HEK293 (cell line): Measurements from ENCODE around the gene TCEA2.

Source experiments
- CTCF ChIA-PET: fragments of 350-600 bp; formaldehyde crosslinking; extraction: SDS; loops from one replicate; lab custom pipeline; 2021; ENCODE audit warnings: antibody characterized with exemption; lab: Yijun Ruan, JAX
- POLR2A ChIA-PET: fragments of 300-600 bp; formaldehyde crosslinking; extraction: SDS; loops from one replicate; lab custom pipeline; 2020; ENCODE audit warnings: antibody characterized with exemption, inconsistent platforms; lab: Yijun Ruan, JAX
- H3K27ac ChIP-seq: fragments of 200-500 bp; sonication (Bioruptor generic); 2 replicates; pipeline ENCODE4 v1.5.1; 2014; ENCODE audit warnings: low read depth, low read length, control low read depth, inconsistent platforms; ENCODE audit errors: extremely low read depth
- H3K36me3 ChIP-seq, 2 experiments: fragments of 200-500 bp in 1 of 2; sonication (Bioruptor generic) in 1 of 2; 1 replicate in 1 of 2; 2 replicates in 1 of 2; pipeline ENCODE4 v1.5.1; 2014 to 2017; ENCODE audit warnings: inconsistent platforms in 2 of 2, low read length in 2 of 2; ENCODE audit not compliant: control insufficient read depth in 2 of 2, insufficient read depth in 1 of 2
- H3K4me1 ChIP-seq: fragments of 200-500 bp; sonication (Bioruptor generic); 2 replicates; pipeline ENCODE4 v1.5.1; 2014; ENCODE audit warnings: mild to moderate bottlenecking, low read length, inconsistent platforms; ENCODE audit not compliant: control insufficient read depth, insufficient read depth
- H3K4me3 ChIP-seq: 2 replicates; pipeline ENCODE4 v1.5.1; 2011; ENCODE audit warnings: low read depth, mild to moderate bottlenecking, control low read depth, low read length, moderate library complexity
- H3K9me3 ChIP-seq: fragments of 200-500 bp; sonication (Bioruptor generic); 2 replicates; pipeline ENCODE4 v1.5.1; 2014; ENCODE audit warnings: low read depth, low read length, inconsistent platforms; ENCODE audit not compliant: control insufficient read depth, insufficient read depth
- REPIN1 ChIP-seq: fragments of 450-650 bp; formaldehyde crosslinking; IDR thresholded peaks from 2 replicates; pipeline ENCODE4 v1.5.1; 2017; ENCODE audit warnings: missing biosample characterization, missing genetic modification characterization, low read depth
- SCRT2 ChIP-seq: fragments of 450-650 bp; formaldehyde crosslinking; IDR thresholded peaks from 2 replicates; pipeline ENCODE4 v1.5.1; 2016; ENCODE audit warnings: missing biosample characterization, missing genetic modification characterization
- TRIM28 ChIP-seq: IDR thresholded peaks from 2 replicates; pipeline ENCODE4 v1.6.1; 2011; ENCODE audit warnings: low read length, control low read depth, borderline replicate concordance
- ZFP3 ChIP-seq: fragments of 450-650 bp; formaldehyde crosslinking; IDR thresholded peaks from 2 replicates; pipeline ENCODE4 v1.5.1; 2016; ENCODE audit warnings: low read depth, missing biosample characterization, missing genetic modification characterization
- ZNF138 ChIP-seq: fragments of 450-650 bp; formaldehyde crosslinking; IDR thresholded peaks from 2 replicates; pipeline ENCODE4 v1.5.1; 2016; ENCODE audit warnings: missing biosample characterization, missing genetic modification characterization, borderline replicate concordance
- ZNF174 ChIP-seq: fragments of 450-650 bp; formaldehyde crosslinking; IDR thresholded peaks from 2 replicates; pipeline ENCODE4 v1.5.0; 2017; ENCODE audit warnings: missing biosample characterization, mild to moderate bottlenecking, missing genetic modification characterization
- ZNF311 ChIP-seq: fragments of 450-650 bp; formaldehyde crosslinking; IDR thresholded peaks from 2 replicates; pipeline ENCODE4 v1.5.1; 2017; ENCODE audit warnings: missing biosample characterization, missing genetic modification characterization, borderline replicate concordance
- ZNF433 ChIP-seq: fragments of 450-650 bp; formaldehyde crosslinking; IDR thresholded peaks from 2 replicates; pipeline ENCODE4 v1.5.1; 2016; ENCODE audit warnings: missing biosample characterization, missing genetic modification characterization, low read depth
- ZNF501 ChIP-seq: fragments of 450-650 bp; formaldehyde crosslinking; IDR thresholded peaks from 2 replicates; pipeline ENCODE4 v1.5.1; 2016; ENCODE audit warnings: missing biosample characterization, missing genetic modification characterization
- ZNF791 ChIP-seq: fragments of 450-650 bp; formaldehyde crosslinking; IDR thresholded peaks from 2 replicates; pipeline ENCODE4 v1.5.1; 2016; ENCODE audit warnings: missing biosample characterization, missing genetic modification characterization
- TF ChIP-seq, protein P1 (sequence below): fragments of 450-650 bp; formaldehyde crosslinking; IDR thresholded peaks from 2 replicates; pipeline ENCODE4 v1.5.1; 2016; ENCODE audit warnings: missing biosample characterization, missing genetic modification characterization
- TF ChIP-seq, protein P2 (sequence below): fragments of 450-650 bp; formaldehyde crosslinking; IDR thresholded peaks from 2 replicates; pipeline ENCODE4; 2016; ENCODE audit warnings: missing biosample characterization, missing genetic modification characterization
- TF ChIP-seq, protein P3 (sequence below): fragments of 450-650 bp; formaldehyde crosslinking; IDR thresholded peaks from 2 replicates; pipeline ENCODE4 v1.5.1; 2016; ENCODE audit warnings: missing biosample characterization, missing genetic modification characterization
- TF ChIP-seq, protein P4 (sequence below): fragments of 450-650 bp; formaldehyde crosslinking; IDR thresholded peaks from 2 replicates; pipeline ENCODE4 v1.5.1; 2016; ENCODE audit warnings: missing biosample characterization, missing genetic modification characterization
- TF ChIP-seq, protein P5 (sequence below): fragments of 450-650 bp; formaldehyde crosslinking; IDR thresholded peaks from 2 replicates; pipeline ENCODE4 v1.5.1; 2016; ENCODE audit warnings: missing biosample characterization, missing genetic modification characterization
- TF ChIP-seq, protein P6 (sequence below): fragments of 450-650 bp; IDR thresholded peaks from 2 replicates; pipeline ENCODE4 v1.5.1; 2018; ENCODE audit warnings: missing biosample characterization, missing genetic modification characterization

Gene TCEA2

DNA sequence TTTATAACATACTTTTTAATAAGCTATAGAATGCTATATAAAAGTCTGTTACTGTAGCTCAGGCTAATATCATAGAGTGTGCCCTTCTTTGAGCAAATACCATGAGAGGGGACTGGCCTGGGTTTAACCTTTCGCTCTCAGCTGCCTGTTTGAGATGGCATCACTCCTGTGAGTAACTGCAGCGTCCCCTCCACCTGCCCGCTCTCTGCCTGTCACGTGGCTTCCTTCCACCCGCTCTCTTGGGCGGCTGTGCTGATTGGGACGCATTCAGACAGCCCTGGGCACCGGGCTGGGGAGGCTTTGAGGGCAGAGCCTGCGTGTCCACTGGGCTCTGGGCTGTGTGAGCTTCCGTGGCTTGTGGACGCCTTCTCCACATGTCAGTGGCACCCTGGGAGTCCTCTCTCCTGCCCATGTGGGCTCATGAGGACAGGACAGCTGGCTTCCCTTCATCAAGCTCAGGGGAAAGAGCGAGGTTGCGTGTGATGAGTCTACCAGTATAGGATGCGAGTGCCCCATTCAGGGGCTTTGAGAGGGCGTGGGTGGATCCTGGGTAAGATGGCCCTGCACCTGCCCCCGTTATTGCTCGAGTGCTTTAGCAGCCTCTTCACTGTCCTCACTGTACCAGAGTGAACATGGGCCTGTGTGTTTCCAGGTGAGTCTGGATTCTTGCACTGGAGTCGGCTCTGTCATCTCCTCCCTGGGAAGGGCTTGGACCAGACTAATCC is 37.7 kb upstream of the TCEA2 start:
- Histone ChIP-seq H3K27ac (no peak overlapping the region), H3K4me3 (no peak overlapping the region)
- no peak for TF ChIP-seq ZNF138 (tag by site-specific recombination)
- TF ChIP-seq ZNF433 (tag by site-specific recombination), result no peak
- TF ChIP-seq, protein P1, sequence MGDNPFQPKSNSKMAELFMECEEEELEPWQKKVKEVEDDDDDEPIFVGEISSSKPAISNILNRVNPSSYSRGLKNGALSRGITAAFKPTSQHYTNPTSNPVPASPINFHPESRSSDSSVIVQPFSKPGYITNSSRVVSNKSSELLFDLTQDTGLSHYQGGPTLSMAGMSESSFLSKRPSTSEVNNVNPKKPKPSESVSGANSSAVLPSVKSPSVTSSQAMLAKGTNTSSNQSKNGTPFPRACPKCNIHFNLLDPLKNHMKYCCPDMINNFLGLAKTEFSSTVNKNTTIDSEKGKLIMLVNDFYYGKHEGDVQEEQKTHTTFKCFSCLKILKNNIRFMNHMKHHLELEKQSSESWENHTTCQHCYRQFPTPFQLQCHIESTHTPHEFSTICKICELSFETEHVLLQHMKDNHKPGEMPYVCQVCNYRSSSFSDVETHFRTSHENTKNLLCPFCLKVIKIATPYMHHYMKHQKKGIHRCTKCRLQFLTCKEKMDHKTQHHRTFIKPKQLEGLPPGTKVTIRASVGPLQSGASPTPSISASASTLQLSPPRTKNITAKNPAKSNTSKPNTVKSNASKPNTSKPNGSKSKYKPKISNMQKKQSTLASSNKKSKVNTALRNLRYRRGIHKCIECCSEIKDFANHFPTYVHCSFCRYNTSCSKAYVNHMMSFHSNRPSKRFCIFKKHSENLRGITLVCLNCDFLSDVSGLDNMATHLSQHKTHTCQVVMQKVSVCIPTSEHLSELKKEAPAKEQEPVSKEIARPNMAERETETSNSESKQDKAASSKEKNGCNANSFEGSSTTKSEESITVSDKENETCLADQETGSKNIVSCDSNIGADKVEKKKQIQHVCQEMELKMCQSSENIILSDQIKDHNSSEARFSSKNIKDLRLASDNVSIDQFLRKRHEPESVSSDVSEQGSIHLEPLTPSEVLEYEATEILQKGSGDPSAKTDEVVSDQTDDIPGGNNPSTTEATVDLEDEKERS (tag by site-specific recombination), result no peak
- TF ChIP-seq, protein P2, sequence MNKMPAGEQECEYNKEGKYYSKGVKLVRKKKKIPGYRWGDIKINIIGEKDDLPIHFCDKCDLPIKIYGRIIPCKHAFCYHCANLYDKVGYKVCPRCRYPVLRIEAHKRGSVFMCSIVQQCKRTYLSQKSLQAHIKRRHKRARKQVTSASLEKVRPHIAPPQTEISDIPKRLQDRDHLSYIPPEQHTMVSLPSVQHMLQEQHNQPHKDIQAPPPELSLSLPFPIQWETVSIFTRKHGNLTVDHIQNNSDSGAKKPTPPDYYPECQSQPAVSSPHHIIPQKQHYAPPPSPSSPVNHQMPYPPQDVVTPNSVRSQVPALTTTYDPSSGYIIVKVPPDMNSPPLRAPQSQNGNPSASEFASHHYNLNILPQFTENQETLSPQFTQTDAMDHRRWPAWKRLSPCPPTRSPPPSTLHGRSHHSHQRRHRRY (tag by site-specific recombination), result no peak
- TF ChIP-seq ZNF501 (tag by site-specific recombination), result no peak
- TF ChIP-seq ZNF174 (tag by site-specific recombination), result no peak
- TF ChIP-seq ZFP3, result no peak
- no peak for TF ChIP-seq REPIN1 (tag by site-specific recombination)
- TF ChIP-seq, protein P3, sequence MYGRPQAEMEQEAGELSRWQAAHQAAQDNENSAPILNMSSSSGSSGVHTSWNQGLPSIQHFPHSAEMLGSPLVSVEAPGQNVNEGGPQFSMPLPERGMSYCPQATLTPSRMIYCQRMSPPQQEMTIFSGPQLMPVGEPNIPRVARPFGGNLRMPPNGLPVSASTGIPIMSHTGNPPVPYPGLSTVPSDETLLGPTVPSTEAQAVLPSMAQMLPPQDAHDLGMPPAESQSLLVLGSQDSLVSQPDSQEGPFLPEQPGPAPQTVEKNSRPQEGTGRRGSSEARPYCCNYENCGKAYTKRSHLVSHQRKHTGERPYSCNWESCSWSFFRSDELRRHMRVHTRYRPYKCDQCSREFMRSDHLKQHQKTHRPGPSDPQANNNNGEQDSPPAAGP, result no peak
- TF ChIP-seq TRIM28, result no peak
- TF ChIP-seq, protein P4, sequence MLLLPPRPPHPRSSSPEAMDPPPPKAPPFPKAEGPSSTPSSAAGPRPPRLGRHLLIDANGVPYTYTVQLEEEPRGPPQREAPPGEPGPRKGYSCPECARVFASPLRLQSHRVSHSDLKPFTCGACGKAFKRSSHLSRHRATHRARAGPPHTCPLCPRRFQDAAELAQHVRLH (tag by site-specific recombination), result no peak
- TF ChIP-seq ZNF311 (tag by site-specific recombination), result no peak
- TF ChIP-seq SCRT2 (tag by site-specific recombination), result no peak
- no peak for TF ChIP-seq ZNF791 (tag by site-specific recombination)
- TF ChIP-seq, protein P5, sequence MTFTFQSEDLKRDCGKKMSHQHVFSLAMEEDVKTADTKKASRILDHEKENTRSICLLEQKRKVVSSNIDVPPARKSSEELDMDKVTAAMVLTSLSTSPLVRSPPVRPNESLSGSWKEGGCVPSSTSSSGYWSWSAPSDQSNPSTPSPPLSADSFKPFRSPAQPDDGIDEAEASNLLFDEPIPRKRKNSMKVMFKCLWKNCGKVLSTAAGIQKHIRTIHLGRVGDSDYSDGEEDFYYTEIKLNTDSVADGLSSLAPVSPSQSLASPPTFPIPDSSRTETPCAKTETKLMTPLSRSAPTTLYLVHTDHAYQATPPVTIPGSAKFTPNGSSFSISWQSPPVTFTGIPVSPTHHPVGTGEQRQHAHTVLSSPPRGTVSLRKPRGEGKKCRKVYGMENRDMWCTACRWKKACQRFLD, result no peak
- TF ChIP-seq, protein P6, sequence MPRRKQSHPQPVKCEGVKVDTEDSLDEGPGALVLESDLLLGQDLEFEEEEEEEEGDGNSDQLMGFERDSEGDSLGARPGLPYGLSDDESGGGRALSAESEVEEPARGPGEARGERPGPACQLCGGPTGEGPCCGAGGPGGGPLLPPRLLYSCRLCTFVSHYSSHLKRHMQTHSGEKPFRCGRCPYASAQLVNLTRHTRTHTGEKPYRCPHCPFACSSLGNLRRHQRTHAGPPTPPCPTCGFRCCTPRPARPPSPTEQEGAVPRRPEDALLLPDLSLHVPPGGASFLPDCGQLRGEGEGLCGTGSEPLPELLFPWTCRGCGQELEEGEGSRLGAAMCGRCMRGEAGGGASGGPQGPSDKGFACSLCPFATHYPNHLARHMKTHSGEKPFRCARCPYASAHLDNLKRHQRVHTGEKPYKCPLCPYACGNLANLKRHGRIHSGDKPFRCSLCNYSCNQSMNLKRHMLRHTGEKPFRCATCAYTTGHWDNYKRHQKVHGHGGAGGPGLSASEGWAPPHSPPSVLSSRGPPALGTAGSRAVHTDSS (tag by site-specific recombination), result no peak
- TF ChIP-seq, all 188 proteins: peak for 0
- H3K4me1 ChIP-seq, result peaks cover 4% of the 10 kb centered on the region
- no peaks in the 10 kb centered on the region for H3K9me3 ChIP-seq
- ChIA-PET POLR2A (no interaction called here), CTCF (interaction anchor here (0.7 kb wide), 1 partner anchor 13 kb away, joined by 4 read pairs; no protein-coding TSS in a partner anchor)
- peaks cover 0 to 95% of the 10 kb centered on the region in 2 experiments; a peak in 2 of 3 replicates for H3K36me3 ChIP-seq
